ENCODE data around the gene GTF3C4. TPM values are rescaled to one million over a fixed set of nuclear protein-coding genes. Genes with fewer than 3 reads are reported as not detected.

GTF3C4 gene
- total RNA-seq, 4 donors from 2014 or later, result 5.6 to 8.3 (median 7.4) TPM

DNA sequence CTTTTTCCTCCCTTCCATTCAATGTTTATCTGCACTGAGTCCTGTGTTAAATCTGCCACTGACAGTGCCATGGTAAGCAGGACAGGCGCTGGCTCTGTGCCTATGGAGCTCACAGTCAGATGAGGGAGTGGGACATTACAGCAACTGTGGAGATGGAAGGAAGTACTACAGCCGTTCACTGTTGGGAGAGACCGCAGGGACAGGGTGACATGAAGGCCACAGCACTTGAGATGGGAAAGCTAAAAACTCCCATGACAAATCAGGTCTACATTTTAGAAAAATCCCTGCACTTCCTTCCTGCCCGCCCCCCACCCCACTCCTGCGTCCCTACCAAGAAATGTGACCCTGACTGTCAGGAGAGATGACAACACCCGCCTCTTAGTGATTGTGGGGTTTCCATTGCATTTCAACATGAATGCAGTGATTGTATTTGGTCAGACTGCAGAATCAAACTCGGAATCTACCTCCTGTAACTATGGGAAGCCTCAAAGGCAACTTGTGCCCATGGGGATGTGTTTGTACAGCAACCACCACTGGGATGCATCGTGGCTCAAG lies 56.4 kb downstream of the GTF3C4 start:
- Histone ChIP-seq H3K4me1 (no peaks in the 10 kb centered on the region), H3K36me3 (no peaks in the 10 kb centered on the region), H3K27ac (no peak overlapping the region), H3K4me3 (no peak overlapping the region), H3K9me3 (no peaks in the 10 kb centered on the region), H3K27me3 (no peaks in the 10 kb centered on the region)
- no peak for TF ChIP-seq POLR2A (IDR thresholded peaks at IDR 0.05)
- TF ChIP-seq, protein P1, sequence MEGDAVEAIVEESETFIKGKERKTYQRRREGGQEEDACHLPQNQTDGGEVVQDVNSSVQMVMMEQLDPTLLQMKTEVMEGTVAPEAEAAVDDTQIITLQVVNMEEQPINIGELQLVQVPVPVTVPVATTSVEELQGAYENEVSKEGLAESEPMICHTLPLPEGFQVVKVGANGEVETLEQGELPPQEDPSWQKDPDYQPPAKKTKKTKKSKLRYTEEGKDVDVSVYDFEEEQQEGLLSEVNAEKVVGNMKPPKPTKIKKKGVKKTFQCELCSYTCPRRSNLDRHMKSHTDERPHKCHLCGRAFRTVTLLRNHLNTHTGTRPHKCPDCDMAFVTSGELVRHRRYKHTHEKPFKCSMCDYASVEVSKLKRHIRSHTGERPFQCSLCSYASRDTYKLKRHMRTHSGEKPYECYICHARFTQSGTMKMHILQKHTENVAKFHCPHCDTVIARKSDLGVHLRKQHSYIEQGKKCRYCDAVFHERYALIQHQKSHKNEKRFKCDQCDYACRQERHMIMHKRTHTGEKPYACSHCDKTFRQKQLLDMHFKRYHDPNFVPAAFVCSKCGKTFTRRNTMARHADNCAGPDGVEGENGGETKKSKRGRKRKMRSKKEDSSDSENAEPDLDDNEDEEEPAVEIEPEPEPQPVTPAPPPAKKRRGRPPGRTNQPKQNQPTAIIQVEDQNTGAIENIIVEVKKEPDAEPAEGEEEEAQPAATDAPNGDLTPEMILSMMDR (IDR thresholded peaks at IDR 0.05), result no peak
- no peak for DNase-seq

DNA sequence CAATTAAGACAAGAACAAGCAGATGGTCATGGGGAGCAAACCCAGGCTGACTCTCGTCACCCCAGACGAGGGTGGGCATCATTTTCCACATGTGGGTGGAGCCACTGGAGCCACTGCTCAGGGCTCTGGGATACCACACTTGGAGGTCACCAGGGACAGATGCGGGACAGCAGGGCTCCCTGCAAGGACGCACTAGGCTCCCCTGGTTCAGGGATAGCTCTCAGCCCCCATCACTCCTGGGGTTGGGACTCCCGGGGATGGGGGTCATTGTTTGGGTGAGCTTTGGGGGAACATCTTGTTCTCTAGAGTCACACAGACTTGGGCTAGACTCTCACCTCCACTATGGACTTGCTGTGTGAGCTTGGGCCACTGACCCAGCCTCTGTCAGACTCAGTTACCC lies 57.8 kb downstream of the GTF3C4 start:
- no peak for DNase-seq

DNA sequence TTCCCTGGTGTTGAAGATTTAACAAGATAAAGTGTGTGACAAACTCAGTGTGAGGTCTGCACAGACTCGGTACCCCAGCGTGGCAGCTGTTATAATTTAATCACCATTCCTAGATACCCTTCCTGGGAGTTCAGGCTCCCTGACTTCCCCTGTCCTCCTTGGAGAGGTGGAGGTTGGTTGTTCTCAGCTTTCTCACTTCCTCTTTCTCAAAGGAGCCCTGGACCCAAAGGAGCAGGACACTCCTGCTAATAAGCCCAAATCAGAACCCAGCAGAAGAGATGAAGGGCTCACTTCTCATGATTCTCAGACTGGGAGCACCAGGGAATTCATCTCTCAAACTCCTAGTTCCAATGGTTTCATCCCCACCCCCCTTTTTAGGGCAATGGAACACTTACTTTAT lies 58.2 kb downstream of the GTF3C4 start:
- no peak for DNase-seq
- no peaks in the 10 kb centered on the region for H3K36me3 ChIP-seq
- H3K27ac ChIP-seq, result no peak overlapping the region
- no peak overlapping the region for H3K4me3 ChIP-seq
- no peaks in the 10 kb centered on the region for H3K27me3 ChIP-seq
- no peaks in the 10 kb centered on the region for H3K9me3 ChIP-seq
- no peak for TF ChIP-seq POLR2A (IDR thresholded peaks at IDR 0.05)
- no peaks in the 10 kb centered on the region for H3K4me1 ChIP-seq

More for the DNA sequence above, 57.8 kb downstream of the GTF3C4 start:
- H3K27ac ChIP-seq, result no peak overlapping the region
- no peak for TF ChIP-seq POLR2A (IDR thresholded peaks at IDR 0.05)
- TF ChIP-seq, protein P1 (IDR thresholded peaks at IDR 0.05), result no peak
- no peaks in the 10 kb centered on the region for H3K4me1 ChIP-seq
- no peaks in the 10 kb centered on the region for H3K9me3 ChIP-seq
- H3K36me3 ChIP-seq, result no peaks in the 10 kb centered on the region
- no peak overlapping the region for H3K4me3 ChIP-seq
- H3K27me3 ChIP-seq, result no peaks in the 10 kb centered on the region

DNA sequence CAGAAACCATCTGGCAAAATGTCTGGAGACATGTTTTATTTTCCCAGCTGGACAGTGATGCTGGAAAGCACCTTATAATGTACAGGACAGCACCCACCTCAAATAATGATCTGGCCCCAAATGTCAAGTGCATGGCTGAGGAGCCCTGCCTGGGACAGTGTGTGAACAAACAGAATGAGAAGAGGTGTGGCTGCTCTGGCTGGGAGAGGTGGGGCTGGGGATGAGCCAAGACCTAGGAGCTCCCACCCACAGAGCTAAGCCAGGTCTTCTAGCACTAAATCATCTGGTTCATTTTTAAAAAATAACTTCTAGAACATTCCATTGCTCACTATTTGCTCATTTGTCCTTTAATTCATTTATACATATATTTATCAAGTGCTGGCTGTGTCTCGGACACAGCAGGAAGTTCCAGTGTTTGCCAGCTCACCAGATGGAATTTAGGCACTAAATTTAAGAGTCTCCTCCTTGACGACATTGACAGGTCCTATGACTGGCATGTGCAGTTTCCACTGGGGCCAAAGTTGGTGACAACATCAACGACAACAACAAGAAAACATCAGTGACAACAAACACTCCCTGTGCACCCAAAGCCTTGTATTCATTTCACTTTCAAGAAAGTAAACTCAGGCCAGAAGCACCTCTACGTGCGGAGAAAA lies 59.1 kb downstream of the GTF3C4 start:
- no peak overlapping the region for H3K4me3 ChIP-seq
- H3K9me3 ChIP-seq, result no peaks in the 10 kb centered on the region
- no peak for DNase-seq
- no peak overlapping the region for H3K27ac ChIP-seq
- H3K27me3 ChIP-seq, result no peaks in the 10 kb centered on the region
- TF ChIP-seq, protein P1 (IDR thresholded peaks at IDR 0.05), result no peak
- TF ChIP-seq POLR2A (IDR thresholded peaks at IDR 0.05), result no peak
- H3K4me1 ChIP-seq, result no peaks in the 10 kb centered on the region
- H3K36me3 ChIP-seq, result no peaks in the 10 kb centered on the region

DNA sequence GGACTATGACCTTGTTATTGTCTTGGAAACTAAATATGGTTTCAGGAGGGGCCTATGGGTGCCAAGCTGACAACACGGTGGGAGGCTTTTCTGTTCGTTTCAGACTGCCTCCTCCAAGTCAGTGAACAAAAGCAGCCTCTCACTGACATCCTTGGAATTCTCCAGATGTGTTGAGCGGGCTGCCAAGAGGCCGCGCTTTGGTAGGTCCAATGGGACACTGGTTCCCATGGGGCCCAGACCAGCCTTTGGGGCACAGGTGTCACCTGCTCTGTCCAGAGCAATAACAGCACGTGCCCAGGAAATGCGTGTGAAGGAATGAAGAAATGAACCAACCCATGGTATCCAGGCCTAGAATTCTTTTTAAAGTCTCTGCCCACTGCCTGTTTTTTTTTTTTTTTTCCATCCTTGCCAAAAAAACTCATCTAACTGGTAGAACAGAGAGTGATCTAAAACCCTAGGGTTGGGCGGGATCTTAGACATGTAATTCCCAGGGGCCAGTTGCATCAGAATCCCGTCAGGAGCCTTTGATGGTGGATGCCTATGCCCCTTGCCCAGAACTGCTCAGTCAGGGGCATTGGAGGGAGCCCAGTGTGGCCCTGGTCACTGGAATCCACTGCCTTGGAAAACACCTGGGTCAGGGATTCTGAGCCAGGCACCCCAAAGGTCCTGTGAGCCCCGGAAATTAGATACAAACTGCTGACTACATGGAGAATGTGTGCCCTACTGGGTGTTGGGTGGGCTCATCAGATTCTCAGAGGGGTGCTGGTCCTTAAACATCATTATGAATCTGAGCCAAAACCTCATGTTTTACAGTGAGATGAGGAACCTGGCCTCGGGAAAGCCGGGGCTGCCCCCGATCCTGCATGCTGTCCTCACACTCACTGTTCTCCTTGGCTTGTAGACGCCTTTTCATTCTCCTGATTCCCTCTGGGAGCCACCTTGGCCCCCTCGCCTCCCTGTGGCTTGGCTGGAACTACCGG lies 60.1 kb downstream of the GTF3C4 start:
- no peak for DNase-seq
- H3K4me3 ChIP-seq, result no peak overlapping the region

More for the DNA sequence above, 60.1 kb downstream of the GTF3C4 start:
- H3K27me3 ChIP-seq, result no peaks in the 10 kb centered on the region
- TF ChIP-seq, protein P1 (IDR thresholded peaks at IDR 0.05), result no peak
- no peak for TF ChIP-seq POLR2A (IDR thresholded peaks at IDR 0.05)
- H3K36me3 ChIP-seq, result no peaks in the 10 kb centered on the region
- H3K4me1 ChIP-seq, result no peaks in the 10 kb centered on the region
- H3K27ac ChIP-seq, result no peak overlapping the region
- no peaks in the 10 kb centered on the region for H3K9me3 ChIP-seq
